Activated CD4-positive, alpha-beta memory T cell treated with anti-CD3 and anti-CD28 coated beads for 36 hours (primary cell): ENCODE results near the gene B4GALT2. TPM values are rescaled to one million over a fixed set of nuclear protein-coding genes. Genes with fewer than 3 reads are reported as not detected.

Source experiments
- CTCF ChIA-PET: fragments of 350-600 bp; sonication (Branson Sonifier 250); formaldehyde crosslinking; loops from one replicate; lab custom pipeline; 2021; ENCODE audit warnings: antibody characterized with exemption, inconsistent platforms; lab: Charles Lee
- POLR2A ChIA-PET: fragments of 350-600 bp; sonication (Branson Sonifier 250); formaldehyde crosslinking; loops from one replicate; lab custom pipeline; 2021; ENCODE audit warnings: antibody characterized with exemption; lab: Charles Lee
- DNase-seq: peaks from one replicate; pipeline ENCODE4 v3.0.0-alpha.2; 2020
- H3K27ac Mint-ChIP-seq: one replicate; pipeline ENCODE4 v1.8.0; 2021; ENCODE audit warnings: mixed read lengths
- H3K27me3 Mint-ChIP-seq: one replicate; pipeline ENCODE4 v1.8.0; 2021; ENCODE audit warnings: mixed read lengths
- H3K36me3 Mint-ChIP-seq: one replicate; pipeline ENCODE4 v1.8.0; 2021; ENCODE audit warnings: mixed read lengths
- H3K4me1 Mint-ChIP-seq: one replicate; pipeline ENCODE4 v1.8.0; 2021; ENCODE audit warnings: low read depth, mixed read lengths
- H3K4me3 Mint-ChIP-seq: one replicate; pipeline ENCODE4 v1.8.0; 2021; ENCODE audit warnings: mild to moderate bottlenecking, mixed read lengths
- H3K9me3 Mint-ChIP-seq: one replicate; pipeline ENCODE4 v1.8.0; 2021; ENCODE audit warnings: mixed read lengths
- intact Hi-C: fragments of 100-400 bp; cut with micrococcal nuclease; formaldehyde crosslinking; loops from one replicate; pipeline ENCODE4 v1.15.1; 2023
- total RNA-seq, 2 experiments: library from RNA; stranded (reverse); gene quantifications; one replicate each; pipeline ENCODE4 v1.2.3, GENCODE V29; 2021

The B4GALT2 gene
- total RNA-seq, 2 experiments from 2014 or later = 26.1 TPM

GRCh38 chr1:44035726-44036408, 56.9 kb downstream of the B4GALT2 start:
- ChIA-PET CTCF (interaction anchor here (0.6 to 7.9 kb wide), 18 partner anchors 12 to 523 kb away, joined by 3 to 123 read pairs (median 7); partner anchors contain the start of genes CCDC24, IPO13 and PTPRF), POLR2A (no interaction called here)
- no peak for DNase-seq
- Mint-ChIP-seq H3K27ac (no peak overlapping the region), H3K9me3 (no peaks in the 10 kb centered on the region), H3K27me3 (no peaks in the 10 kb centered on the region), H3K4me1 (peaks cover 2% of the 10 kb centered on the region), H3K4me3 (no peak overlapping the region), H3K36me3 (no peaks in the 10 kb centered on the region)
- intact Hi-C loops = loop anchor here (1.0 to 10.0 kb wide), 2 partner anchors 31 to 581 kb away; partner anchors contain the start of gene HYI

- H3K27ac Mint-ChIP-seq = no peak overlapping the region
- H3K4me1 Mint-ChIP-seq = peaks cover 2% of the 10 kb centered on the region
- H3K27me3 Mint-ChIP-seq = no peaks in the 10 kb centered on the region
- POLR2A ChIA-PET = no interaction called here
- no peaks in the 10 kb centered on the region for H3K36me3 Mint-ChIP-seq
- DNase-seq = peak; percentile 81
- CTCF ChIA-PET = interaction anchor here (0.7 to 7.9 kb wide), 23 partner anchors 11 to 524 kb away, joined by 3 to 123 read pairs (median 5); partner anchors contain the start of genes CCDC24, IPO13 and PTPRF
- intact Hi-C loops = loop anchor here (1.0 to 10.0 kb wide), 2 partner anchors 31 to 582 kb away; partner anchors contain the start of gene HYI
- H3K9me3 Mint-ChIP-seq = no peaks in the 10 kb centered on the region
- no peak overlapping the region for H3K4me3 Mint-ChIP-seq
These were observed 57.6 kb downstream of the B4GALT2 start for GRCh38 chr1:44036409-44037139.

GRCh38 chr1:44037154-44037553, 58.1 kb downstream of the B4GALT2 start:
- Mint-ChIP-seq H3K9me3 (no peaks in the 10 kb centered on the region), H3K27ac (no peak overlapping the region), H3K4me1 (peaks cover 2% of the 10 kb centered on the region), H3K4me3 (no peak overlapping the region), H3K36me3 (no peaks in the 10 kb centered on the region), H3K27me3 (no peaks in the 10 kb centered on the region)
- POLR2A ChIA-PET = no interaction called here
- intact Hi-C loops = loop anchor here (10.0 kb wide), 1 partner anchor 582 kb away; the partner anchor contains the start of gene HYI
- DNase-seq = no peak
- CTCF ChIA-PET = interaction anchor here (0.7 to 7.9 kb wide), 21 partner anchors 11 to 525 kb away, joined by 3 to 123 read pairs (median 6); partner anchors contain the start of genes CCDC24, IPO13 and PTPRF

GRCh38 chr1:44038876-44039657, 60.1 kb downstream of the B4GALT2 start:
- ChIA-PET CTCF (interaction anchor here (1.0 to 1.5 kb wide), 2 partner anchors 9 to 33 kb away, joined by 3 to 4 read pairs; no protein-coding TSS in a partner anchor), POLR2A (no interaction called here)
- Mint-ChIP-seq H3K4me3 (no peak overlapping the region), H3K9me3 (no peaks in the 10 kb centered on the region), H3K36me3 (no peaks in the 10 kb centered on the region), H3K27ac (no peak overlapping the region), H3K27me3 (peaks cover 4% of the 10 kb centered on the region), H3K4me1 (peaks cover 2% of the 10 kb centered on the region)
- no peak for DNase-seq
- intact Hi-C loops = loop anchor here (10.0 kb wide), 1 partner anchor 584 kb away; the partner anchor contains the start of gene HYI

- H3K27me3 Mint-ChIP-seq = peaks cover 7% of the 10 kb centered on the region
- peaks cover 2% of the 10 kb centered on the region for H3K4me1 Mint-ChIP-seq
- no peak overlapping the region for H3K27ac Mint-ChIP-seq
- no peak overlapping the region for H3K4me3 Mint-ChIP-seq
- no peaks in the 10 kb centered on the region for H3K9me3 Mint-ChIP-seq
- intact Hi-C loops = no loop called here
- no peaks in the 10 kb centered on the region for H3K36me3 Mint-ChIP-seq
- CTCF ChIA-PET = interaction anchor here (0.9 to 2.1 kb wide), 3 partner anchors 8 to 107 kb away, joined by 3 to 14 read pairs (median 4); partner anchors contain the start of gene ARTN
- POLR2A ChIA-PET = no interaction called here
- DNase-seq = no peak
These were observed 61.4 kb downstream of the B4GALT2 start for GRCh38 chr1:44040418-44040817.

Other genes with a start within 250 kb of the B4GALT2 start
- gene ARTN, start 45.4 kb upstream of the B4GALT2 start, total RNA-seq = not detected
- gene IPO13, start 32.3 kb upstream of the B4GALT2 start, total RNA-seq = 10 to 100 TPM; 13.3 TPM
- gene DPH2, start 9.2 kb upstream of the B4GALT2 start, total RNA-seq = 10 to 100 TPM; 24.8 to 26.9 TPM
- 10 to 100 TPM; 84.8 to 85.1 TPM for gene ATP6V0B, start 4.2 kb upstream of the B4GALT2 start, total RNA-seq
- 1 to 10 TPM; 2.7 to 2.8 TPM for gene CCDC24, start 12.4 kb downstream of the B4GALT2 start, total RNA-seq
- 1 to 10 TPM; 7.4 to 7.9 TPM for gene SLC6A9, start 52.3 kb downstream of the B4GALT2 start, total RNA-seq
- gene KLF17, start 139.6 kb downstream of the B4GALT2 start, total RNA-seq = not detected
- not detected for gene KLF18, start 162.4 kb downstream of the B4GALT2 start, total RNA-seq
- gene DMAP1, start 234.3 kb downstream of the B4GALT2 start, total RNA-seq = 10 to 100 TPM; 31.1 to 32.8 TPM